ENCODE measurements around the gene AOAH.

GRCh38 chr7:36605261-36606051 is 118.8 kb downstream of the AOAH start:
- TF ChIP-seq POLR2A (IDR thresholded peaks at IDR 0.05) (no peak), CTCF (IDR thresholded peaks at IDR 0.05) (no peak)

Data from adrenal gland (tissue), 5 donors.